ENCODE data around the gene CDKAL1. TPM values are rescaled to one million over a fixed set of nuclear protein-coding genes. Genes with fewer than 3 reads are reported as not detected.
A peak's percentile ranks its signal among the peaks of the same experiment; 100 is the strongest.

Gene CDKAL1
- total and polyA plus RNA-seq, 2 of the 8 experiments (the other 6 are each of a cell fraction or from before 2014, with no cell fraction given), result 8.4 to 24.6 TPM

DNA sequence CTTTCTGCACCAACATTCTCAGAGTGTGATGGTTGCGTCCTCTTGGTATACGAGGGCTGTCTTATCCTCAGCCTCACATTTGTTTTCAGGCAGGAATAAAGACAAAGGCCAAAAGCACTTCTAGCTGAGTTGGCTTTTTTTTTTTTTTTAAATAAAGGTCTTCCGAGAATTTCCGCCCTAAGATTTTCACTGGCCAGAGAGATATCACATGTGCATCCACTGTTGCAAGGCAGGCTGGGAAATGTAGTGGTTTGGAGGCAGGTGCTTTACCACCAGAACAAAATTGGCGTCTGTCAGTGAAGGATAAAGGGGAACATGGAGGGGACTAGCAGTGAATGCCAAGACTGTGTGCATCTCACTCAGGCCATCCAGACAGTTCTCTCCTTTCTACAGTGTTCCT is 724.4 kb downstream of the CDKAL1 start (continued):
- no peak for TF ChIP-seq E2F6 (IDR thresholded peaks at IDR 0.05)
- no peak for TF ChIP-seq SP4 (IDR thresholded peaks at IDR 0.05; ENCODE audit: low read length)
- TF ChIP-seq CBX8 (IDR thresholded peaks at IDR 0.05; ENCODE audit: borderline replicate concordance, low read depth, low read length), result no peak
- TF ChIP-seq ASH2L (IDR thresholded peaks at IDR 0.05; ENCODE audit: low read length), result no peak
- peak; percentile 44 for TF ChIP-seq USF2 (IDR thresholded peaks at IDR 0.05; ENCODE audit: low read length)
- TF ChIP-seq CHD1 (IDR thresholded peaks at IDR 0.05; ENCODE audit: low read depth, low read length), result no peak
- no peak for TF ChIP-seq KDM1A (IDR thresholded peaks at IDR 0.05; ENCODE audit: borderline replicate concordance, low read length)
- TF ChIP-seq, protein P1, sequence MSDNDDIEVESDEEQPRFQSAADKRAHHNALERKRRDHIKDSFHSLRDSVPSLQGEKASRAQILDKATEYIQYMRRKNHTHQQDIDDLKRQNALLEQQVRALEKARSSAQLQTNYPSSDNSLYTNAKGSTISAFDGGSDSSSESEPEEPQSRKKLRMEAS (IDR thresholded peaks at IDR 0.05), result 0 out of 2 replicates have a peak, but pooled peaks have one; percentile 18
- no peak for TF ChIP-seq SP2 (IDR thresholded peaks at IDR 0.05; ENCODE audit: low read length)
- TF ChIP-seq, protein P2, sequence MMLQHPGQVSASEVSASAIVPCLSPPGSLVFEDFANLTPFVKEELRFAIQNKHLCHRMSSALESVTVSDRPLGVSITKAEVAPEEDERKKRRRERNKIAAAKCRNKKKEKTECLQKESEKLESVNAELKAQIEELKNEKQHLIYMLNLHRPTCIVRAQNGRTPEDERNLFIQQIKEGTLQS (IDR thresholded peaks at IDR 0.05; ENCODE audit: insufficient read depth, low read depth, low read length), result no peak

Measured in H1 (cell line).